Smooth muscle cell (in vitro differentiated cells): ENCODE results near the gene CASQ1. TPM values are rescaled to one million over a fixed set of nuclear protein-coding genes. Genes with fewer than 3 reads are reported as not detected.

ENCODE experiments used
- DNase-seq: peaks from one replicate; lab custom pipeline; 2025; ENCODE audit not compliant: unreplicated experiment; lab: John Stamatoyannopoulos, UW
- H2AFZ ChIP-seq: fragments of 200-600 bp; sonication (generic); 2 replicates; pipeline ENCODE4 v1.6.0; 2016; ENCODE audit warnings: antibody characterized with exemption, low read depth, mild to moderate bottlenecking
- H3F3A ChIP-seq: fragments of 200-600 bp; sonication (generic); 2 replicates; pipeline ENCODE4 v1.6.0; 2017; ENCODE audit warnings: antibody characterized with exemption, low read depth
- H3K27ac ChIP-seq: fragments of 200-600 bp; sonication (generic); 2 replicates; pipeline ENCODE4 v1.5.1; 2016; ENCODE audit warnings: low read depth, mild to moderate bottlenecking
- H3K27me3 ChIP-seq: fragments of 200-600 bp; sonication (generic); 2 replicates; pipeline ENCODE4 v1.6.1; 2016; ENCODE audit warnings: low read depth, mild to moderate bottlenecking
- H3K36me3 ChIP-seq: fragments of 200-600 bp; sonication (generic); 2 replicates; pipeline ENCODE4 v1.5.1; 2016; ENCODE audit warnings: low read depth
- H3K4me1 ChIP-seq: fragments of 200-600 bp; sonication (generic); 2 replicates; pipeline ENCODE4 v1.5.1; 2016; ENCODE audit warnings: low read depth
- H3K4me2 ChIP-seq: fragments of 200-600 bp; sonication (generic); 2 replicates; pipeline ENCODE4 v1.6.0; 2016; ENCODE audit warnings: mild to moderate bottlenecking
- H3K4me3 ChIP-seq: fragments of 200-600 bp; sonication (generic); 2 replicates; pipeline ENCODE4 v1.5.1; 2016; ENCODE audit warnings: mild to moderate bottlenecking
- H3K79me2 ChIP-seq: fragments of 200-600 bp; sonication (generic); 2 replicates; pipeline ENCODE4 v1.6.0; 2016; ENCODE audit warnings: low read depth, mild to moderate bottlenecking
- H3K9ac ChIP-seq: fragments of 200-600 bp; sonication (generic); 2 replicates; pipeline ENCODE4 v1.6.0; 2016; ENCODE audit warnings: low read depth
- H3K9me3 ChIP-seq: fragments of 200-600 bp; sonication (generic); replicated peaks from 2 replicates; pipeline ENCODE4 v1.5.1; 2016; ENCODE audit warnings: low read depth
- H4K20me1 ChIP-seq: fragments of 200-600 bp; sonication (generic); 2 replicates; pipeline ENCODE4 v1.6.0; 2016; ENCODE audit warnings: low read depth
- CTCF ChIP-seq: fragments of 200-600 bp; sonication (generic); IDR thresholded peaks from 2 replicates; pipeline ENCODE4 v1.5.1; 2017; ENCODE audit warnings: borderline replicate concordance, mild to moderate bottlenecking, antibody characterized with exemption; ENCODE audit not compliant: insufficient read depth, poor library complexity, severe bottlenecking
- WGBS: methylation state at CpG from one replicate; pipeline ENCODE4 v1.1.7; 2016; ENCODE audit warnings: low lambda C conversion rate; 5-methylcytosine and 5-hydroxymethylcytosine counted together
- polyA plus RNA-seq: library from polyadenylated mRNA; unstranded; fragments of >200 nt; fragmentation: Nextera tagmentation; extraction: Ambion mirVana; gene quantifications from 2 replicates; pipeline ENCODE4 v1.2.1, GENCODE V29; 2016
- total RNA-seq: library from RNA; depleted of rRNA; stranded (reverse); fragments of >200 nt; gene quantifications from 2 replicates; pipeline ENCODE4 v1.2.3, GENCODE V29; 2014

CASQ1 gene
- total and polyA plus RNA-seq, 2 experiments from 2014 or later = 0.36 TPM; not detected in 1

GRCh38 chr1:160167580-160167979 lies 22.8 kb upstream of the CASQ1 start:
- Histone ChIP-seq H3K36me3 (no peaks in the 10 kb centered on the region), H3K79me2 (no peaks in the 10 kb centered on the region), H3K9me3 (no peaks in the 10 kb centered on the region), H3K4me1 (peaks cover 26% of the 10 kb centered on the region), H3K27me3 (no peaks in the 10 kb centered on the region), H3K9ac (no peak overlapping the region), H3K27ac (no peak overlapping the region), H4K20me1 (no peaks in the 10 kb centered on the region), H2AFZ (no peak overlapping the region), H3K4me3 (no peak overlapping the region), H3F3A (no peaks in the 10 kb centered on the region), H3K4me2 (no peak overlapping the region)
- DNase-seq = no peak
- TF ChIP-seq CTCF = no peak
- WGBS = 90% methylated on average over 6 of the region's 6 CpGs

- H3K79me2 ChIP-seq = no peaks in the 10 kb centered on the region
- no peak overlapping the region for H3K9ac ChIP-seq
- no peaks in the 10 kb centered on the region for H3K27me3 ChIP-seq
- H3K4me2 ChIP-seq = no peak overlapping the region
- no peaks in the 10 kb centered on the region for H4K20me1 ChIP-seq
- WGBS = 85% methylated on average over 5 of the region's 5 CpGs
- H3K9me3 ChIP-seq = no peaks in the 10 kb centered on the region
- H3K27ac ChIP-seq = no peak overlapping the region
- H3K4me1 ChIP-seq = peaks cover 26% of the 10 kb centered on the region
- no peaks in the 10 kb centered on the region for H3K36me3 ChIP-seq
- no peak overlapping the region for H3K4me3 ChIP-seq
- TF ChIP-seq CTCF = no peak
- DNase-seq = no peak
- H2AFZ ChIP-seq = no peak overlapping the region
- no peaks in the 10 kb centered on the region for H3F3A ChIP-seq
Observed at GRCh38 chr1:160168016-160168415, 22.4 kb upstream of the CASQ1 start.

GRCh38 chr1:160168609-160169369 lies 21.6 kb upstream of the CASQ1 start:
- Histone ChIP-seq H3K27me3 (no peaks in the 10 kb centered on the region), H3K9ac (no peak overlapping the region), H3K4me1 (peaks cover 26% of the 10 kb centered on the region), H3K79me2 (no peaks in the 10 kb centered on the region), H3K4me3 (no peak overlapping the region), H2AFZ (peak overlapping the region; percentile 8), H3F3A (no peaks in the 10 kb centered on the region), H3K36me3 (no peaks in the 10 kb centered on the region), H3K4me2 (no peak overlapping the region), H4K20me1 (no peaks in the 10 kb centered on the region), H3K27ac (no peak overlapping the region), H3K9me3 (no peaks in the 10 kb centered on the region)
- TF ChIP-seq CTCF = no peak
- WGBS = 60% methylated on average over 13 of the region's 13 CpGs
- no peak for DNase-seq
